HUES6 (cell line): ENCODE measurements around the gene PEA15.
A peak's percentile ranks its signal among the peaks of the same experiment; 100 is the strongest.

ENCODE experiments used
- H3K27ac ChIP-seq: 2 replicates; pipeline ENCODE4 v1.7.0; 2013; ENCODE audit warnings: low read depth, mild to moderate bottlenecking, low read length, inconsistent platforms
- H3K27me3 ChIP-seq: 2 replicates; pipeline ENCODE4 v1.6.1; 2013; ENCODE audit warnings: low read length; ENCODE audit not compliant: control insufficient read depth, insufficient read depth
- H3K36me3 ChIP-seq: 2 replicates; pipeline ENCODE4 v1.6.1; 2013; ENCODE audit warnings: low read length; ENCODE audit not compliant: control insufficient read depth, insufficient read depth
- H3K4me1 ChIP-seq: 2 replicates; pipeline ENCODE4 v1.6.1; 2013; ENCODE audit warnings: low read length; ENCODE audit not compliant: control insufficient read depth, insufficient read depth
- H3K4me3 ChIP-seq: 2 replicates; pipeline ENCODE4 v1.5.1; 2013; ENCODE audit warnings: low read depth, low read length
- H3K9ac ChIP-seq: one replicate; pipeline ENCODE4 v1.6.1; 2013; ENCODE audit warnings: mild to moderate bottlenecking, low read length
- H3K9me3 ChIP-seq: 2 replicates; pipeline ENCODE4 v1.6.1; 2013; ENCODE audit warnings: low read depth, low read length; ENCODE audit not compliant: control insufficient read depth, insufficient read depth

The PEA15 gene

GRCh38 chr1:160205242-160206035 is at the start of gene PEA15:
Gene PEA15, plus strand, starts transcription at chr1:160205384. Its CDS starts 6,161 bp downstream, at chr1:160211545.
- H3K9me3 ChIP-seq: no peaks in the 10 kb centered on the region
- no peaks in the 10 kb centered on the region for H3K27me3 ChIP-seq
- peaks cover 37% of the 10 kb centered on the region for H3K36me3 ChIP-seq
- H3K9ac ChIP-seq: peak within 1 kb of the TSS; percentile 97
- H3K4me1 ChIP-seq: peaks cover 59% of the 10 kb centered on the region
- peak within 1 kb of the TSS; percentile 93 for H3K27ac ChIP-seq
- peak within 1 kb of the TSS; percentile 87 for H3K4me3 ChIP-seq

DNA sequence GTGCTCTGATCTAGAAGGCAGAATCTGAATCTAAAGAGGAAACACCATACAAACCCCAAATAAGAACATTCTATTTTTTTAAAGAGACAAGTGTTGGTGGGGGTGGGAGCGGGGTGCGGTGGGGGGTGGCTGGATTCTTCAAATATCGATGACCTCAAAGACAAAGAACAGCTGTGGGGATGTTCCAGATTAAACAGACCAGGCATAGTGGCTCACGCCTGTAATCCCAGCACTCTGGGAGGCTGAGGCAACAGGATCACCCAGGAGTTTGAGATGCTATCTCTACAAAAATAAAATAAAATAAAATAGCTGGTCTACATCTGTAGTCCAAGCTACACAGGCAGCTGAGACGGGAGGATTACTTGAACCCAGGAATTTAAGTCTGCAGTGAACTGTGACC is 48.8 kb upstream of the PEA15 start:
- Histone ChIP-seq H3K27me3 (no peaks in the 10 kb centered on the region), H3K9ac (no peak overlapping the region), H3K4me3 (no peak overlapping the region), H3K4me1 (no peaks in the 10 kb centered on the region), H3K36me3 (no peaks in the 10 kb centered on the region), H3K9me3 (no peaks in the 10 kb centered on the region), H3K27ac (no peak overlapping the region)

- H3K36me3 ChIP-seq: no peaks in the 10 kb centered on the region
- no peak overlapping the region for H3K27ac ChIP-seq
- no peaks in the 10 kb centered on the region for H3K27me3 ChIP-seq
- no peak overlapping the region for H3K4me3 ChIP-seq
- no peak overlapping the region for H3K9ac ChIP-seq
- H3K4me1 ChIP-seq: no peaks in the 10 kb centered on the region
- no peaks in the 10 kb centered on the region for H3K9me3 ChIP-seq
These were observed 48.0 kb upstream of the PEA15 start for GRCh38 chr1:160157174-160157573.

- Histone ChIP-seq H3K4me1 (peaks cover 3% of the 10 kb centered on the region; the same call in 1 of the 2 replicates), H3K36me3 (no peaks in the 10 kb centered on the region), H3K9ac (no peak overlapping the region), H3K9me3 (no peaks in the 10 kb centered on the region), H3K27ac (no peak overlapping the region), H3K4me3 (no peak overlapping the region), H3K27me3 (no peaks in the 10 kb centered on the region)
These were observed 47.2 kb upstream of the PEA15 start for GRCh38 chr1:160158031-160158430.

- Histone ChIP-seq H3K9me3 (no peaks in the 10 kb centered on the region), H3K27ac (no peak overlapping the region), H3K36me3 (no peaks in the 10 kb centered on the region), H3K4me1 (peaks cover 3% of the 10 kb centered on the region; the same call in 1 of the 2 replicates), H3K9ac (no peak overlapping the region), H3K27me3 (no peaks in the 10 kb centered on the region), H3K4me3 (no peak overlapping the region)
These were observed 46.6 kb upstream of the PEA15 start for GRCh38 chr1:160158534-160158933.

DNA sequence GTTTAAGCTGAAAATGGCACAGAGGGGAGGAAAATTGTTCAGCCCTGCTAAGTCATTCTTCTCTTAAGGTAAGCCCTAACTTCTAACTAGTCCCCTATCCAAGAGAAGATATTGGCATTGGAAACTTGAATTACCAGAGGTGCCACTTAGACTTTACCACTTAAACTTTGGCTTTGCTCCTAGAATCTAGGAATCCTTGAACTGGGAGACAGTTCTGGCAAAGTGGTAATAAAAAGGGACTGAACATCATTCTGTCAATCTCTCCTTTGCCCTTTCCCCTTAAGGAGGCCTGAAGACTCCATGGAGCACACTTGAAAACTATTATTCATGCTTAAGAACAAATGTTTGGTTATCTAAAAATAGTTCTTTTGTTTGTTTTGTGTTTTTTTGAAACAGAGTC is 45.3 kb upstream of the PEA15 start:
- H3K9ac ChIP-seq: no peak overlapping the region
- no peaks in the 10 kb centered on the region for H3K27me3 ChIP-seq
- H3K4me3 ChIP-seq: no peak overlapping the region
- H3K27ac ChIP-seq: no peak overlapping the region
- no peaks in the 10 kb centered on the region for H3K36me3 ChIP-seq
- H3K4me1 ChIP-seq: peaks cover 3% of the 10 kb centered on the region; the same call in 1 of the 2 replicates
- H3K9me3 ChIP-seq: no peaks in the 10 kb centered on the region

GRCh38 chr1:160161965-160162705 is 43.0 kb upstream of the PEA15 start:
- Histone ChIP-seq H3K4me3 (no peak overlapping the region), H3K36me3 (no peaks in the 10 kb centered on the region), H3K9me3 (no peaks in the 10 kb centered on the region), H3K4me1 (peaks cover 11% of the 10 kb centered on the region), H3K27ac (no peak overlapping the region), H3K27me3 (no peaks in the 10 kb centered on the region), H3K9ac (no peak overlapping the region)

- Histone ChIP-seq H3K4me1 (peaks cover 19% of the 10 kb centered on the region), H3K27me3 (no peaks in the 10 kb centered on the region), H3K9me3 (no peaks in the 10 kb centered on the region), H3K36me3 (no peaks in the 10 kb centered on the region), H3K27ac (no peak overlapping the region), H3K4me3 (no peak overlapping the region), H3K9ac (no peak overlapping the region)
These were observed 42.3 kb upstream of the PEA15 start for GRCh38 chr1:160162931-160163330.

GRCh38 chr1:160163615-160164014 is 41.6 kb upstream of the PEA15 start:
- peaks cover 23% of the 10 kb centered on the region for H3K4me1 ChIP-seq
- H3K27me3 ChIP-seq: no peaks in the 10 kb centered on the region

DNA sequence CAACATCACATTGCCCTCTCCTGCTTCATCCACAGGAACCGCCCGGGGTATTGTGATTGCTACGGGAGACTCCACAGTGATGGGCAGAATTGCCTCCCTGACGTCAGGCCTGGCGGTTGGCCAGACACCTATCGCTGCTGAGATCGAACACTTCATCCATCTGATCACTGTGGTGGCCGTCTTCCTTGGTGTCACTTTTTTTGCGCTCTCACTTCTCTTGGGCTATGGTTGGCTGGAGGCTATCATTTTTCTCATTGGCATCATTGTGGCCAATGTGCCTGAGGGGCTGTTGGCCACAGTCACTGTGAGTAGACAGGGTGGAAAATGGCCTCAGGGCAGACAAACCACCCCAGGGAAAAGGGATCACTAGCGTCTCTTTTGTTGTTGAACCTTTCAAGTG is 41.1 kb upstream of the PEA15 start:
- Histone ChIP-seq H3K9ac (no peak overlapping the region), H3K4me1 (peaks cover 28% of the 10 kb centered on the region), H3K4me3 (no peak overlapping the region), H3K36me3 (no peaks in the 10 kb centered on the region), H3K27ac (no peak overlapping the region), H3K27me3 (no peaks in the 10 kb centered on the region), H3K9me3 (no peaks in the 10 kb centered on the region)

More at GRCh38 chr1:160163615-160164014, 41.6 kb upstream of the PEA15 start:
- Histone ChIP-seq H3K9me3 (no peaks in the 10 kb centered on the region), H3K9ac (no peak overlapping the region), H3K27ac (no peak overlapping the region), H3K4me3 (no peak overlapping the region), H3K36me3 (no peaks in the 10 kb centered on the region)

- Histone ChIP-seq H3K9ac (no peak overlapping the region), H3K27ac (no peak overlapping the region), H3K9me3 (no peaks in the 10 kb centered on the region), H3K27me3 (no peaks in the 10 kb centered on the region), H3K4me3 (no peak overlapping the region), H3K36me3 (no peaks in the 10 kb centered on the region), H3K4me1 (peaks cover 47% of the 10 kb centered on the region)
These were observed 38.9 kb upstream of the PEA15 start for GRCh38 chr1:160166166-160166868.
